B cell (primary cell): ENCODE data around the gene CCDC3. TPM values are rescaled to one million over a fixed set of nuclear protein-coding genes. Genes with fewer than 3 reads are reported as not detected.
"Not testable (repeated sequence)": the region's sequence is repeated elsewhere in the genome, so short reads cannot be mapped to it uniquely, and the experiment has no call there.

Experiments
- ATAC-seq: fragments of 200-7000 bp; cut with Tn5 transposase; one replicate; pipeline ENCODE4 v1.10.0; 2021; ENCODE audit warnings: low read depth, mild to moderate bottlenecking, moderate number of reproducible peaks, moderate library complexity
- CTCF ChIA-PET: fragments of 350-600 bp; sonication (Branson Sonifier 250); formaldehyde crosslinking; loops from one replicate; lab custom pipeline; 2021; ENCODE audit warnings: antibody characterized with exemption, inconsistent platforms; lab: Charles Lee
- POLR2A ChIA-PET: fragments of 350-600 bp; sonication (Branson Sonifier 250); formaldehyde crosslinking; loops from one replicate; lab custom pipeline; 2021; ENCODE audit warnings: antibody characterized with exemption; lab: Charles Lee
- DNase-seq: peaks from one replicate; pipeline ENCODE4 v3.0.0; 2013
- H2AFZ ChIP-seq: 2 replicates; pipeline ENCODE4 v1.6.1; 2012; ENCODE audit warnings: mild to moderate bottlenecking, low read depth, low read length; ENCODE audit not compliant: insufficient read depth, poor library complexity, severe bottlenecking
- H3K27ac ChIP-seq, 2 donors: 1 replicate in 1 of 2; 2 replicates in 1 of 2; pipeline ENCODE4 v1.5.1; 2012 to 2013; ENCODE audit warnings: low read length in 2 of 2, mild to moderate bottlenecking in 2 of 2, moderate library complexity in 1 of 2
- H3K27me3 ChIP-seq, 4 experiments: fragments of 200-600 bp in 1 of 4; sonication (generic) in 1 of 4; replicated peaks in 1 of 4; 1 replicate in 2 of 4; 2 replicates in 2 of 4; pipeline versions ENCODE4 v1.6.1 to v1.7.0; 2013 to 2016; ENCODE audit warnings: low read length in 3 of 4, mild to moderate bottlenecking in 2 of 4, mixed read lengths in 1 of 4, moderate library complexity in 1 of 4; ENCODE audit not compliant: insufficient read depth in 4 of 4, control insufficient read depth in 3 of 4; ENCODE audit errors: control extremely low read depth in 1 of 4
- H3K36me3 ChIP-seq, 2 experiments: replicated peaks in 1 of 2; 1 replicate in 1 of 2; 2 replicates in 1 of 2; pipeline versions ENCODE4 v1.6.1 to v1.7.1; 2013; ENCODE audit warnings: low read length in 1 of 2; ENCODE audit not compliant: insufficient read depth in 2 of 2, control insufficient read depth in 1 of 2; ENCODE audit errors: control extremely low read depth in 1 of 2, extremely low read depth in 1 of 2
- H3K4me1 ChIP-seq, 2 donors: fragments of 200-600 bp in 1 of 2; sonication (generic) in 1 of 2; 1 replicate in 1 of 2; 2 replicates in 1 of 2; pipeline versions ENCODE4 v1.5.1 to v1.6.1; 2013 to 2017; ENCODE audit warnings: low read length in 2 of 2; ENCODE audit not compliant: control insufficient read depth in 2 of 2, insufficient read depth in 2 of 2
- H3K4me2 ChIP-seq: replicated peaks from 2 replicates; pipeline ENCODE3; 2012; ENCODE audit warnings: mild to moderate bottlenecking, low read depth, low read length; ENCODE audit not compliant: poor library complexity, severe bottlenecking
- H3K4me3 ChIP-seq, 5 experiments: fragments of 200-600 bp in 1 of 5; sonication (generic) in 1 of 5; 1 replicate in 3 of 5; 2 replicates in 2 of 5; pipeline versions ENCODE4 v1.5.1 to v1.7.0; 2011 to 2016; ENCODE audit warnings: low read length in 4 of 5, mild to moderate bottlenecking in 4 of 5, low read depth in 2 of 5, control low read depth in 1 of 5, moderate library complexity in 1 of 5; ENCODE audit not compliant: insufficient read depth in 1 of 5; ENCODE audit errors: control extremely low read depth in 1 of 5, extremely low read depth in 1 of 5
- H3K79me2 ChIP-seq: fragments of 200-600 bp; sonication (generic); one replicate; pipeline ENCODE4 v1.6.0; 2016; ENCODE audit warnings: low read length; ENCODE audit not compliant: control insufficient read depth, insufficient read depth
- H3K9ac ChIP-seq: fragments of 200-600 bp; sonication (generic); 2 replicates; pipeline ENCODE4 v1.6.1; 2017; ENCODE audit warnings: mild to moderate bottlenecking, low read length, moderate library complexity
- H3K9me3 ChIP-seq, 3 donors: one replicate each; pipeline versions ENCODE4 v1.6.1 to v1.7.1; 2013; ENCODE audit warnings: low read length in 2 of 3; ENCODE audit not compliant: control insufficient read depth in 2 of 3, insufficient read depth in 1 of 3; ENCODE audit errors: control extremely low read depth in 1 of 3
- H4K20me1 ChIP-seq: 2 replicates; pipeline ENCODE4 v1.6.0; 2012; ENCODE audit warnings: mild to moderate bottlenecking, low read length; ENCODE audit not compliant: insufficient read depth, control insufficient read depth, poor library complexity, severe bottlenecking
- H3K27ac Mint-ChIP-seq: one replicate; pipeline ENCODE4 v1.8.0; 2021; ENCODE audit warnings: mixed read lengths
- H3K27me3 Mint-ChIP-seq: one replicate; pipeline ENCODE4 v1.8.0; 2021; ENCODE audit warnings: mixed read lengths
- H3K4me1 Mint-ChIP-seq: one replicate; pipeline ENCODE4 v1.8.0; 2021; ENCODE audit warnings: mixed read lengths
- H3K4me3 Mint-ChIP-seq: one replicate; pipeline ENCODE4 v1.8.0; 2021; ENCODE audit warnings: mixed read lengths
- H3K9me3 Mint-ChIP-seq: one replicate; pipeline ENCODE4 v1.8.0; 2022; ENCODE audit warnings: mixed read lengths; ENCODE audit not compliant: insufficient read depth
- EZH2 ChIP-seq: IDR thresholded peaks from 2 replicates; pipeline ENCODE4 v1.6.1; 2012; ENCODE audit warnings: borderline replicate concordance, low read depth, mild to moderate bottlenecking, moderate library complexity, low read length; ENCODE audit not compliant: insufficient read depth, poor library complexity, severe bottlenecking
- WGBS: methylation state at CpG from one replicate; pipeline ENCODE4 v1.1.5; 2013; ENCODE audit warnings: missing lambda C conversion rate; ENCODE audit not compliant: insufficient coverage; 5-methylcytosine and 5-hydroxymethylcytosine counted together
- intact Hi-C: fragments of 100-400 bp; cut with micrococcal nuclease; formaldehyde crosslinking; loops from one replicate; pipeline ENCODE4 v1.10.0; 2022
- polyA plus RNA-seq: library from polyadenylated mRNA; depleted of rRNA; stranded (reverse); fragments of >200 nt; gene quantifications from 2 replicates; pipeline ENCODE4 v1.2.3, GENCODE V29; 2012
- total RNA-seq, 2 donors: library from RNA; stranded (reverse); fragments of 120-200 nt in 1 of 2; gene quantifications; 1 replicate in 1 of 2; 2 replicates in 1 of 2; pipeline versions ENCODE4 v1.2.3 to v1.2.4, GENCODE V29; 2013 to 2022
- TF ChIP-seq, protein P1 (sequence below): fragments of 200-600 bp; IDR thresholded peaks from one replicate; pipeline ENCODE4 v1.8.0; 2022; ENCODE audit warnings: antibody characterized with exemption, mild to moderate bottlenecking

Gene CCDC3
- total and polyA plus RNA-seq, 2 donors (not counting 1 experiment from before 2014, with no cell fraction given): 0.12 TPM; not detected in 1

- Histone ChIP-seq H3K27me3 (no peaks in the 10 kb centered on the region), H3K9ac (no peak overlapping the region), H3K9me3 (no peaks in the 10 kb centered on the region), H3K36me3 (no peaks in the 10 kb centered on the region), H2AFZ (no peak overlapping the region), H3K27ac (no peak overlapping the region), H3K4me1 (peaks cover 0 to 3% of the 10 kb centered on the region in 2 donors), H4K20me1 (no peaks in the 10 kb centered on the region), H3K79me2 (no peaks in the 10 kb centered on the region), H3K4me2 (no peak overlapping the region), H3K4me3 (no peak overlapping the region)
- no peak overlapping the region for H3K4me3 Mint-ChIP-seq
- no peak for DNase-seq
- H3K4me1 Mint-ChIP-seq: peaks cover 1% of the 10 kb centered on the region
- TF ChIP-seq EZH2: no peak
- TF ChIP-seq, protein P1, sequence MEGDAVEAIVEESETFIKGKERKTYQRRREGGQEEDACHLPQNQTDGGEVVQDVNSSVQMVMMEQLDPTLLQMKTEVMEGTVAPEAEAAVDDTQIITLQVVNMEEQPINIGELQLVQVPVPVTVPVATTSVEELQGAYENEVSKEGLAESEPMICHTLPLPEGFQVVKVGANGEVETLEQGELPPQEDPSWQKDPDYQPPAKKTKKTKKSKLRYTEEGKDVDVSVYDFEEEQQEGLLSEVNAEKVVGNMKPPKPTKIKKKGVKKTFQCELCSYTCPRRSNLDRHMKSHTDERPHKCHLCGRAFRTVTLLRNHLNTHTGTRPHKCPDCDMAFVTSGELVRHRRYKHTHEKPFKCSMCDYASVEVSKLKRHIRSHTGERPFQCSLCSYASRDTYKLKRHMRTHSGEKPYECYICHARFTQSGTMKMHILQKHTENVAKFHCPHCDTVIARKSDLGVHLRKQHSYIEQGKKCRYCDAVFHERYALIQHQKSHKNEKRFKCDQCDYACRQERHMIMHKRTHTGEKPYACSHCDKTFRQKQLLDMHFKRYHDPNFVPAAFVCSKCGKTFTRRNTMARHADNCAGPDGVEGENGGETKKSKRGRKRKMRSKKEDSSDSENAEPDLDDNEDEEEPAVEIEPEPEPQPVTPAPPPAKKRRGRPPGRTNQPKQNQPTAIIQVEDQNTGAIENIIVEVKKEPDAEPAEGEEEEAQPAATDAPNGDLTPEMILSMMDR: no peak
- peaks cover 2% of the 10 kb centered on the region for H3K27me3 Mint-ChIP-seq
- intact Hi-C loops: no loop called here
- ChIA-PET CTCF (no interaction called here), POLR2A (no interaction called here)
- H3K9me3 Mint-ChIP-seq: no peaks in the 10 kb centered on the region
- WGBS: 100% methylated on average over 1 of the region's 3 CpGs
- no peak for ATAC-seq
- no peak overlapping the region for H3K27ac Mint-ChIP-seq
These were observed 132.1 kb downstream of the CCDC3 start for GRCh38 chr10:12869427-12869826.

GRCh38 chr10:12868229-12868628 lies 133.3 kb downstream of the CCDC3 start:
- no peak for DNase-seq
- peaks cover 0 to 3% (median 0%) of the 10 kb centered on the region in 3 donors for H3K9me3 ChIP-seq
- H3K4me3 ChIP-seq: no peak overlapping the region
- 88% methylated on average over 2 of the region's 5 CpGs for WGBS
- TF ChIP-seq EZH2: no peak
- TF ChIP-seq, protein P1: no peak
- no peak overlapping the region for H3K4me3 Mint-ChIP-seq
- no peaks in the 10 kb centered on the region for H3K27me3 Mint-ChIP-seq
- H2AFZ ChIP-seq: no peak overlapping the region
- H3K27ac Mint-ChIP-seq: no peak overlapping the region
- no peak overlapping the region for H3K27ac ChIP-seq
- peaks cover 0 to 3% of the 10 kb centered on the region in 2 donors for H3K4me1 ChIP-seq
- ChIA-PET POLR2A (no interaction called here), CTCF (no interaction called here)
- intact Hi-C loops: no loop called here
- no peaks in the 10 kb centered on the region for H4K20me1 ChIP-seq
- no peak overlapping the region for H3K4me2 ChIP-seq
- H3K27me3 ChIP-seq: no peaks in the 10 kb centered on the region
- peaks cover 1% of the 10 kb centered on the region for H3K4me1 Mint-ChIP-seq
- H3K9me3 Mint-ChIP-seq: no peaks in the 10 kb centered on the region
- no peaks in the 10 kb centered on the region for H3K36me3 ChIP-seq
- H3K9ac ChIP-seq: no peak overlapping the region
- no peaks in the 10 kb centered on the region for H3K79me2 ChIP-seq
- ATAC-seq: no peak

DNA sequence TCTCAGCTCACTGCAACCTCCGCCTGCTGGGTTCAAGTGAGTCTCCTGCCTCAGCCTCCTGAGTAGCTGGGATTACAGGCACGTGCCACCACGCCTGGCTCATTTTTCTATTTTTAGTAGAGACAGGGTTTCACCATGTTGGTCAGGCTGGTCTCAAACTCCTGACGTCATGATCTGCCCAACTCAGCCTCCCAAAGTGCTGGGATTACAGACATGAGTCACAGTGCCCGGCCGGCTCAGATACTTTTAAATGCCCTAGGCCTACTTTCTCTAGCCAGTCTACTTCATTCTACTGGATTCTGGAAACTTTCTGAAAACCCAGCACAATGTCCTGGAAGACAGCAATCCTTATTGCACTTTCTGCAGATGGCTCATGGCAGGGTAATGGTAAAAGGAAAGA lies 136.0 kb downstream of the CCDC3 start:
- CTCF ChIA-PET, intact Hi-C loops, DNase-seq, H3K27ac ChIP-seq, H3K36me3 ChIP-seq, H3K9me3 Mint-ChIP-seq, H3K79me2 ChIP-seq, H3K4me1 ChIP-seq, H3K4me1 Mint-ChIP-seq, H3K27ac Mint-ChIP-seq, H3K27me3 ChIP-seq, H3K27me3 Mint-ChIP-seq, H3K4me3 ChIP-seq, H2AFZ ChIP-seq, H3K4me3 Mint-ChIP-seq, H4K20me1 ChIP-seq, H3K9ac ChIP-seq, ATAC-seq, POLR2A ChIA-PET, H3K9me3 ChIP-seq: not testable (repeated sequence)
- H3K4me2 ChIP-seq: peak overlapping the region; percentile 30
- 90% methylated on average over 6 of the region's 6 CpGs for WGBS
